Common myeloid progenitor, CD34-positive (primary cell): Measurements from ENCODE around the gene CLNS1A.
A peak's percentile ranks its signal among the peaks of the same experiment; 100 is the strongest.

Experiments
- CTCF ChIA-PET: fragments of 350-600 bp; sonication (Branson Sonifier 250); formaldehyde crosslinking; loops from one replicate; lab custom pipeline; 2021; ENCODE audit warnings: antibody characterized with exemption; lab: Charles Lee
- POLR2A ChIA-PET: fragments of 350-600 bp; sonication (Branson Sonifier 250); formaldehyde crosslinking; loops from one replicate; lab custom pipeline; 2021; ENCODE audit warnings: antibody characterized with exemption; lab: Charles Lee
- DNase-seq, 3 donors: peaks; one replicate each; pipeline versions ENCODE4 v3.0.0 to v3.0.0-alpha.2; 2013
- H3K27ac ChIP-seq, 2 experiments: 1 replicate in 1 of 2; 2 replicates in 1 of 2; pipeline ENCODE4 v1.7.0; 2013; ENCODE audit warnings: inconsistent platforms in 2 of 2, low read length in 2 of 2, mild to moderate bottlenecking in 2 of 2, low read depth in 1 of 2, moderate library complexity in 1 of 2; ENCODE audit not compliant: severe bottlenecking in 2 of 2, insufficient read depth in 1 of 2, poor library complexity in 1 of 2
- H3K27me3 ChIP-seq, 5 experiments: replicated peaks in 2 of 5; 1 replicate in 3 of 5; 2 replicates in 2 of 5; pipeline versions ENCODE4 v1.6.1 to v1.7.0; 2013; ENCODE audit warnings: low read length in 4 of 5, mild to moderate bottlenecking in 2 of 5, moderate library complexity in 2 of 5, inconsistent platforms in 1 of 5; ENCODE audit not compliant: insufficient read depth in 5 of 5, control insufficient read depth in 4 of 5
- H3K36me3 ChIP-seq, 4 experiments: 1 replicate in 2 of 4; 2 replicates in 2 of 4; pipeline versions ENCODE4 v1.6.1 to v1.7.0; 2013; ENCODE audit warnings: low read length in 3 of 4, control low read depth in 1 of 4, mild to moderate bottlenecking in 1 of 4; ENCODE audit not compliant: control insufficient read depth in 4 of 4, insufficient read depth in 4 of 4
- H3K4me1 ChIP-seq, 4 experiments: 1 replicate in 3 of 4; 2 replicates in 1 of 4; pipeline versions ENCODE4 v1.6.1 to v1.7.1; 2013; ENCODE audit warnings: low read length in 3 of 4, mild to moderate bottlenecking in 3 of 4, control low read depth in 1 of 4, inconsistent platforms in 1 of 4, moderate library complexity in 1 of 4; ENCODE audit not compliant: control insufficient read depth in 4 of 4, insufficient read depth in 4 of 4; ENCODE audit errors: control extremely low read depth in 1 of 4
- H3K4me3 ChIP-seq, 7 experiments: 1 replicate in 4 of 7; 2 replicates in 3 of 7; pipeline versions ENCODE4 v1.5.1 to v1.7.0; 2013; ENCODE audit warnings: mild to moderate bottlenecking in 7 of 7, low read length in 6 of 7, moderate library complexity in 6 of 7, inconsistent platforms in 2 of 7, low read depth in 2 of 7, control low read depth in 1 of 7; ENCODE audit not compliant: insufficient read depth in 4 of 7, control insufficient read depth in 1 of 7; ENCODE audit errors: extremely low read depth in 1 of 7
- H3K9me3 ChIP-seq, 5 experiments: 1 replicate in 4 of 5; 2 replicates in 1 of 5; pipeline versions ENCODE4 v1.6.1 to v1.7.1; 2013; ENCODE audit warnings: low read length in 4 of 5, mild to moderate bottlenecking in 2 of 5, inconsistent platforms in 1 of 5, low read depth in 1 of 5, moderate library complexity in 1 of 5; ENCODE audit not compliant: control insufficient read depth in 4 of 5, insufficient read depth in 2 of 5; ENCODE audit errors: control extremely low read depth in 1 of 5
- WGBS: methylation state at CpG from one replicate; pipeline ENCODE4 v1.1.5; 2013; ENCODE audit not compliant: insufficient coverage; 5-methylcytosine and 5-hydroxymethylcytosine counted together

Gene CLNS1A

GRCh38 chr11:77602381-77603088, 35.1 kb downstream of the CLNS1A start:
- H3K27me3 ChIP-seq = no peaks in the 10 kb centered on the region
- no peaks in the 10 kb centered on the region for H3K4me1 ChIP-seq
- H3K27ac ChIP-seq = no peak overlapping the region
- no peak overlapping the region for H3K4me3 ChIP-seq
- ChIA-PET POLR2A (interaction anchor here (0.6 kb wide), 1 partner anchor 9 kb away, joined by 5 read pairs; no protein-coding TSS in a partner anchor), CTCF (interaction anchor here (0.6 to 3.3 kb wide), 3 partner anchors 10 to 55 kb away, joined by 3 to 18 read pairs (median 5); no protein-coding TSS in a partner anchor)
- peaks cover 6 to 18% (median 8%) of the 10 kb centered on the region in 4 experiments for H3K36me3 ChIP-seq
- 98% methylated on average over 3 of the region's 3 CpGs for WGBS
- no peaks in the 10 kb centered on the region for H3K9me3 ChIP-seq
- DNase-seq = peak in 2 of 3 donors; percentile 15 to 40

DNA sequence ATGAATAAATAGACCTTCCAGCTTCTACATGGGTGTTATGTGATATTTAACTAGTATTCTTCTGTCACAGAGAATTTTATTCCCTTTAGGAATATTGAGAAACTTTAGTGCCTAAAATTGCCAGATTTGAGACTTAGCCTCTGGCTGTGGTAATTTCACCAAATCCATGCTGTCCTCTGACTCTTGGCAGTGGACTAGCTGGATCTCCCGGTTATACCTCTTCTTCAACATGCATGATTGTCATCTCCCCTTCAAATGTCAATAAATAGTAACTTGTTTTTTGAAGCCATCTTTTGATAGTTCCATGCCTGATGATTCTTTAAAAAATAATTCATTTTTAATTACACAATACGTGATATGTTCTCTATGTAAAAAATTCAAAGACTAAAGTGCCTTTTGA, 39.4 kb downstream of the CLNS1A start:
- POLR2A ChIA-PET = no interaction called here
- Histone ChIP-seq H3K36me3 (peaks cover 0 to 7% (median 3%) of the 10 kb centered on the region in 4 experiments), H3K27me3 (no peaks in the 10 kb centered on the region), H3K4me1 (no peaks in the 10 kb centered on the region), H3K9me3 (no peaks in the 10 kb centered on the region), H3K27ac (no peak overlapping the region), H3K4me3 (no peak overlapping the region)
- 100% methylated on average over 2 of the region's 2 CpGs for WGBS
- CTCF ChIA-PET = no interaction called here
- DNase-seq = no peak

GRCh38 chr11:77596626-77597025, 41.0 kb downstream of the CLNS1A start:
- Histone ChIP-seq H3K36me3 (peaks cover 0 to 3% (median under 1%) of the 10 kb centered on the region in 4 experiments), H3K27ac (no peak overlapping the region), H3K4me1 (no peaks in the 10 kb centered on the region), H3K9me3 (no peaks in the 10 kb centered on the region), H3K27me3 (no peaks in the 10 kb centered on the region), H3K4me3 (no peak overlapping the region)
- WGBS = 100% methylated on average over 1 of the region's 2 CpGs
- no peak for DNase-seq
- ChIA-PET CTCF (no interaction called here), POLR2A (no interaction called here)

DNA sequence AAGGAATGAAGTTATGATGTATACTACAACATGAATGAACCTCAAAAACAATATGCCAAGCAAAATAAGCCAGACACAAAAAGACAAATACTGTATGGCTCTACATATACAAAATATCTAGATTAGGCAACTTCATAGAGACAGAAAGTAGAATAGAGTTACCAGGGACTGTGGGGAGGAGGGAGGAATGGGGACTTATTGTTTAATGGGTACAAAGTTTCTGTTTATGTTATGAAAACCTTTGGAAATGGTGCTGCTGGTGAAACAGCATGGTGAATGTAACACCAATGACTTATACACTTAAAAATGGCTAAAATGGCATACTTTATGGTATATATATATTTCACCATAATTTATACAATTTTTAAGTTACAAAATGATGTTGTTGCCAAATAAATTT, 43.7 kb downstream of the CLNS1A start:
- POLR2A ChIA-PET = interaction anchor here (0.6 kb wide), 1 partner anchor 9 kb away, joined by 5 read pairs; no protein-coding TSS in a partner anchor
- CTCF ChIA-PET = no interaction called here
- Histone ChIP-seq H3K36me3 (no peaks in the 10 kb centered on the region), H3K27ac (no peak overlapping the region), H3K4me3 (no peak overlapping the region), H3K27me3 (no peaks in the 10 kb centered on the region), H3K4me1 (peaks cover 0 to 16% (median 13%) of the 10 kb centered on the region in 4 experiments), H3K9me3 (no peaks in the 10 kb centered on the region)
- DNase-seq = no peak

DNA sequence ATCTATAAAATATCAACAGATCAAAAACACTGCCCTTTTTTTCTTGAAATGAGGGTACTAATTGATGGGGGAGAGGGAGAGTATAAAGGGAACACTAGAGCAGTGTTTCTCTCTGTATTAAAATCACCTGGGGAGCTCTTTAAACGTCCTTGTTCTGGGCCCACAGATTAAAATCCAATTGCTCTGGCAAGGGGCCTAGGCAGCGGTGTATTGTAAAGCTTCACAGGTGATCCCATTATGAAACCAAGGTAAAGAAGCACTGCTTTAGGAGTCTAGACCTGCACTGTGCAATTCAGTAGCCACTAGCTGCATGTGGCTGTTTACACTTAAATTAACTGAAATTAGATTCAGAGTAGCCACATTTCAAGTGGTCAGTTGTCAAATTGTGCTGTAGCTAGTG, 44.9 kb downstream of the CLNS1A start:
- ChIA-PET CTCF (interaction anchor here (0.8 kb wide), 1 partner anchor 402 kb away, joined by 3 read pairs; no protein-coding TSS in a partner anchor), POLR2A (no interaction called here)
- DNase-seq = no peak
- Histone ChIP-seq H3K4me1 (peaks cover 0 to 18% (median 15%) of the 10 kb centered on the region in 4 experiments), H3K9me3 (no peaks in the 10 kb centered on the region), H3K36me3 (no peaks in the 10 kb centered on the region), H3K4me3 (no peak overlapping the region), H3K27ac (no peak overlapping the region), H3K27me3 (no peaks in the 10 kb centered on the region)
- WGBS = 93% methylated on average over 2 of the region's 2 CpGs

DNA sequence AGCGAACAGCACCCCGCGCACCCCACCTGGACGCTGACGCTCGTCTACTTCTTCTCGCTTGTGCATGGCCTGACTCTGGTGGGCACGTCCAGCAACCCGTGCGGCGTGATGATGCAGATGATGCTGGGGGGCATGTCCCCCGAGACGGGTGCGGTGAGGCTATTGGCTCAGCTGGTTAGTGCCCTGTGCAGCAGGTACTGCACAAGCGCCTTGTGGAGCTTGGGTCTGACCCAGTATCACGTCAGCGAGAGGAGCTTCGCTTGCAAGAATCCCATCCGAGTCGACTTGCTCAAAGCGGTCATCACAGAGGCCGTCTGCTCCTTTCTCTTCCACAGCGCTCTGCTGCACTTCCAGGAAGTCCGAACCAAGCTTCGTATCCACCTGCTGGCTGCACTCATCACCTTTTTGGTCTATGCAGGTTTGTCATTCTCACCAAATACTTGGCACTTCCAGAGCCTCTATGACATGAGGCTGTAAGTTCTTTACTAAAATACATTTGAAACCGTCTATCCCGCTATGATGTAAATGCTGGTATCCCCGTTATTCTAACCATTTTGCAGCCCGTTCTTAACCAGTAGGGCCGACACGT, 47.3 kb downstream of the CLNS1A start:
- DNase-seq = peak; percentile 6 to 35 (median 24)
- no peaks in the 10 kb centered on the region for H3K9me3 ChIP-seq
- no peak overlapping the region for H3K27ac ChIP-seq
- ChIA-PET CTCF (no interaction called here), POLR2A (interaction anchor here (0.6 kb wide), 1 partner anchor 23 kb away, joined by 4 read pairs; no protein-coding TSS in a partner anchor)
- H3K4me3 ChIP-seq = peak overlapping the region; percentile 44 to 87 (median 71)
- 11% methylated on average over 29 of the region's 31 CpGs for WGBS
- peaks cover 0 to 18% (median 15%) of the 10 kb centered on the region in 4 experiments for H3K4me1 ChIP-seq
- no peaks in the 10 kb centered on the region for H3K36me3 ChIP-seq
- H3K27me3 ChIP-seq = no peaks in the 10 kb centered on the region
